DND-41 (cell line): ENCODE results near the gene ERCC2.

Source experiments
- ATAC-seq: fragments of 200-7000 bp; cut with Tn5 transposase; 3 replicates; pipeline ENCODE4 v1.9.1; 2021; ENCODE audit warnings: low read depth; ENCODE audit not compliant: insufficient read depth
- DNase-seq: peaks from one replicate; pipeline ENCODE4 v3.0.0-alpha.2; 2020
- H2AFZ ChIP-seq: 2 replicates; pipeline ENCODE4 v1.6.0; 2012; ENCODE audit warnings: low read depth, low read length
- H3K27ac ChIP-seq: 2 replicates; pipeline ENCODE4 v1.5.1; 2012; ENCODE audit warnings: low read length, inconsistent platforms
- H3K27me3 ChIP-seq: fragments of 200-600 bp; sonication (generic); 2 replicates; pipeline ENCODE4 v1.6.0; 2012; ENCODE audit warnings: low read length, mild to moderate bottlenecking, inconsistent platforms; ENCODE audit not compliant: insufficient read depth, poor library complexity
- H3K36me3 ChIP-seq: 2 replicates; pipeline ENCODE4 v1.5.1; 2012; ENCODE audit warnings: low read length, inconsistent platforms; ENCODE audit not compliant: insufficient read depth
- H3K4me1 ChIP-seq: 2 replicates; pipeline ENCODE4 v1.5.1; 2012; ENCODE audit warnings: mild to moderate bottlenecking, low read length; ENCODE audit not compliant: insufficient read depth
- H3K4me2 ChIP-seq: 2 replicates; pipeline ENCODE4 v1.6.0; 2012; ENCODE audit warnings: mild to moderate bottlenecking, moderate library complexity, low read length, inconsistent platforms; ENCODE audit not compliant: insufficient read depth
- H3K4me3 ChIP-seq, 2 experiments: fragments of 200-600 bp in 1 of 2; shearing (Covaris generic) in 1 of 2; 2 replicates each; pipeline ENCODE4 v1.5.1; 2012 to 2016; ENCODE audit warnings: inconsistent platforms in 2 of 2, low read length in 2 of 2, mild to moderate bottlenecking in 2 of 2, low read depth in 1 of 2, moderate library complexity in 1 of 2
- H3K79me2 ChIP-seq: 2 replicates; pipeline ENCODE4 v1.6.0; 2012; ENCODE audit warnings: low read length, inconsistent platforms; ENCODE audit not compliant: insufficient read depth
- H3K9ac ChIP-seq: 2 replicates; pipeline ENCODE4 v1.6.0; 2012; ENCODE audit warnings: low read depth, mild to moderate bottlenecking, inconsistent platforms, low read length, moderate library complexity
- H3K9me3 ChIP-seq: 2 replicates; pipeline ENCODE4 v1.5.1; 2012; ENCODE audit warnings: low read length, moderate library complexity, mild to moderate bottlenecking, inconsistent platforms; ENCODE audit not compliant: insufficient read depth, severe bottlenecking
- H4K20me1 ChIP-seq: 2 replicates; pipeline ENCODE4 v1.6.0; 2012; ENCODE audit warnings: low read length; ENCODE audit not compliant: insufficient read depth
- CTCF ChIP-seq: IDR thresholded peaks from 2 replicates; pipeline ENCODE4 v1.5.1; 2012; ENCODE audit warnings: borderline replicate concordance, low read length, moderate library complexity, mild to moderate bottlenecking; ENCODE audit not compliant: poor library complexity, severe bottlenecking; ENCODE audit errors: extremely low read depth
- EZH2 ChIP-seq: IDR thresholded peaks from 3 replicates; pipeline ENCODE4 v1.6.1; 2012; ENCODE audit warnings: borderline replicate concordance, low read depth, mild to moderate bottlenecking, moderate library complexity, low read length, inconsistent platforms; ENCODE audit not compliant: severe bottlenecking

Gene ERCC2

GRCh38 chr19:45322311-45322710 lies 48.1 kb downstream of the ERCC2 start:
- 0 out of 2 replicates have a peak, but pooled peaks cover 4% of the 10 kb centered on the region for H3K4me1 ChIP-seq
- H2AFZ ChIP-seq = no peak overlapping the region
- no peak overlapping the region; the same call in 1 of the 2 replicates for H3K27ac ChIP-seq
- no peak for TF ChIP-seq CTCF
- no peak for TF ChIP-seq EZH2
- H3K9me3 ChIP-seq = no peaks in the 10 kb centered on the region
- no peaks in the 10 kb centered on the region for H3K27me3 ChIP-seq
- H3K79me2 ChIP-seq = no peaks in the 10 kb centered on the region
- H3K4me3 ChIP-seq = no peak overlapping the region
- peak; percentile 67 for ATAC-seq
- H4K20me1 ChIP-seq = no peaks in the 10 kb centered on the region
- no peak overlapping the region for H3K4me2 ChIP-seq
- no peaks in the 10 kb centered on the region for H3K36me3 ChIP-seq
- no peak overlapping the region for H3K9ac ChIP-seq
- peak; percentile 53 for DNase-seq

- Histone ChIP-seq H3K4me2 (no peak overlapping the region), H3K4me3 (no peak overlapping the region), H4K20me1 (no peaks in the 10 kb centered on the region), H2AFZ (no peak overlapping the region), H3K36me3 (no peaks in the 10 kb centered on the region), H3K27ac (no peak overlapping the region; the same call in 1 of the 2 replicates), H3K27me3 (no peaks in the 10 kb centered on the region), H3K9me3 (no peaks in the 10 kb centered on the region), H3K79me2 (no peaks in the 10 kb centered on the region), H3K4me1 (0 out of 2 replicates have a peak, but pooled peaks cover 4% of the 10 kb centered on the region), H3K9ac (no peak overlapping the region)
- no peak for TF ChIP-seq EZH2
- no peak for TF ChIP-seq CTCF
- no peak for DNase-seq
- no peak for ATAC-seq
These were observed 48.5 kb downstream of the ERCC2 start for GRCh38 chr19:45321848-45322247.

- H3K4me3 ChIP-seq = no peak overlapping the region
- no peak overlapping the region for H2AFZ ChIP-seq
- TF ChIP-seq CTCF (no peak), EZH2 (no peak)
- no peaks in the 10 kb centered on the region for H4K20me1 ChIP-seq
- 0 out of 2 replicates have a peak, but pooled peaks cover 4% of the 10 kb centered on the region for H3K4me1 ChIP-seq
- no peak overlapping the region for H3K4me2 ChIP-seq
- H3K79me2 ChIP-seq = no peaks in the 10 kb centered on the region
- H3K9ac ChIP-seq = no peak overlapping the region
- H3K9me3 ChIP-seq = no peaks in the 10 kb centered on the region
- ATAC-seq (no peak), DNase-seq (no peak)
- H3K27ac ChIP-seq = no peak overlapping the region
- no peaks in the 10 kb centered on the region for H3K27me3 ChIP-seq
- H3K36me3 ChIP-seq = no peaks in the 10 kb centered on the region
These were observed 49.2 kb downstream of the ERCC2 start for GRCh38 chr19:45320997-45321775.
